B cell (primary cell): ENCODE data around the gene CSMD2.

Experiments used
- EZH2 ChIP-seq: IDR thresholded peaks from 2 replicates; pipeline ENCODE4 v1.6.1; 2012; ENCODE audit warnings: borderline replicate concordance, low read depth, mild to moderate bottlenecking, moderate library complexity, low read length; ENCODE audit not compliant: insufficient read depth, poor library complexity, severe bottlenecking
- TF ChIP-seq, protein P1 (sequence below): fragments of 200-600 bp; IDR thresholded peaks from one replicate; pipeline ENCODE4 v1.8.0; 2022; ENCODE audit warnings: antibody characterized with exemption, mild to moderate bottlenecking

DNA sequence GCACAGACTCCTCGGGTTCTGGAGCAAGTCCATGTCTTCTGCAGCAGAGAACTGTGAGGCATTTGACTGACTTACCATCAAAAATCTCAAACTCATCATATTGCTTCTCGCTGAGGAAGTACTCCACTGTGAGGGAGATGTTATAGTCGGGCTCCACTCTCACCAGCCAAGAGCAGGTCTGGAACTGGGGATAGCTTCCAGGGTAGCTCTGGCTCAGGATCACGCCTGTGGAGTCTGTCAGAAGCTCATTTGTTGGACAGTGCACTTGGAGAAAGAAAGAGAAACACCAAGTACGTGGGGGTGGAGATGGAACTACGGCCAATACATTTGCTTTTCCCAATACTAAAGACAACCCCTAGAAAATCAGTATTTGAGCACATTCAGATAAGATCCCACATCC, 581.5 kb downstream of the CSMD2 start:
- TF ChIP-seq, protein P1, sequence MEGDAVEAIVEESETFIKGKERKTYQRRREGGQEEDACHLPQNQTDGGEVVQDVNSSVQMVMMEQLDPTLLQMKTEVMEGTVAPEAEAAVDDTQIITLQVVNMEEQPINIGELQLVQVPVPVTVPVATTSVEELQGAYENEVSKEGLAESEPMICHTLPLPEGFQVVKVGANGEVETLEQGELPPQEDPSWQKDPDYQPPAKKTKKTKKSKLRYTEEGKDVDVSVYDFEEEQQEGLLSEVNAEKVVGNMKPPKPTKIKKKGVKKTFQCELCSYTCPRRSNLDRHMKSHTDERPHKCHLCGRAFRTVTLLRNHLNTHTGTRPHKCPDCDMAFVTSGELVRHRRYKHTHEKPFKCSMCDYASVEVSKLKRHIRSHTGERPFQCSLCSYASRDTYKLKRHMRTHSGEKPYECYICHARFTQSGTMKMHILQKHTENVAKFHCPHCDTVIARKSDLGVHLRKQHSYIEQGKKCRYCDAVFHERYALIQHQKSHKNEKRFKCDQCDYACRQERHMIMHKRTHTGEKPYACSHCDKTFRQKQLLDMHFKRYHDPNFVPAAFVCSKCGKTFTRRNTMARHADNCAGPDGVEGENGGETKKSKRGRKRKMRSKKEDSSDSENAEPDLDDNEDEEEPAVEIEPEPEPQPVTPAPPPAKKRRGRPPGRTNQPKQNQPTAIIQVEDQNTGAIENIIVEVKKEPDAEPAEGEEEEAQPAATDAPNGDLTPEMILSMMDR, result no peak
- no peak for TF ChIP-seq EZH2
